OCI-LY1 (cell line): ENCODE measurements around the gene CTNND1.

Experiments used
- H2AFZ ChIP-seq: fragments of 200-600 bp; sonication (generic), shearing (Covaris generic); 2 replicates; pipeline ENCODE4 v1.6.0; 2014; ENCODE audit warnings: antibody characterized with exemption, mild to moderate bottlenecking, low read length
- H3F3A ChIP-seq: fragments of 200-600 bp; sonication (generic), shearing (Covaris generic); 2 replicates; pipeline ENCODE4 v1.6.0; 2014; ENCODE audit warnings: mild to moderate bottlenecking, antibody characterized with exemption, low read length, moderate library complexity; ENCODE audit not compliant: insufficient read depth
- H3K27ac ChIP-seq: fragments of 200-600 bp; sonication (generic); 2 replicates; pipeline ENCODE4 v1.5.1; 2014; ENCODE audit warnings: low read length, mixed run types, mild to moderate bottlenecking, low read depth; ENCODE audit not compliant: poor library complexity, severe bottlenecking
- H3K27me3 ChIP-seq: fragments of 200-600 bp; sonication (generic); 2 replicates; pipeline ENCODE4 v1.6.0; 2014; ENCODE audit warnings: antibody characterized with exemption, mild to moderate bottlenecking, low read length, moderate library complexity; ENCODE audit not compliant: insufficient read depth
- H3K36me3 ChIP-seq: fragments of 200-600 bp; sonication (generic); 2 replicates; pipeline ENCODE4 v1.6.1; 2014; ENCODE audit warnings: mild to moderate bottlenecking, antibody characterized with exemption, low read length, moderate library complexity, mixed read lengths; ENCODE audit not compliant: insufficient read depth
- H3K4me1 ChIP-seq: fragments of 200-600 bp; sonication (generic); 2 replicates; pipeline ENCODE4 v1.5.1; 2014; ENCODE audit warnings: mild to moderate bottlenecking, low read length, moderate library complexity; ENCODE audit not compliant: insufficient read depth, severe bottlenecking
- H3K4me2 ChIP-seq: fragments of 200-600 bp; sonication (generic), shearing (Covaris generic); 2 replicates; pipeline ENCODE4 v1.6.1; 2014; ENCODE audit warnings: low read length
- H3K4me3 ChIP-seq: fragments of 200-600 bp; sonication (generic); 2 replicates; pipeline ENCODE4 v1.5.1; 2014; ENCODE audit warnings: low read length, low read depth, mild to moderate bottlenecking, mixed read lengths; ENCODE audit not compliant: poor library complexity, severe bottlenecking
- H3K79me2 ChIP-seq: fragments of 200-600 bp; shearing (Covaris generic); 2 replicates; pipeline ENCODE4 v1.6.1; 2016; ENCODE audit warnings: mixed run types, low read length, mixed read lengths; ENCODE audit not compliant: insufficient read depth
- H3K9ac ChIP-seq: fragments of 200-600 bp; sonication (generic), shearing (Covaris generic); 2 replicates; pipeline ENCODE4 v1.6.1; 2014; ENCODE audit warnings: mild to moderate bottlenecking, low read length, mixed read lengths
- H3K9me2 ChIP-seq: fragments of 200-600 bp; sonication (generic), shearing (Covaris generic); 2 replicates; pipeline ENCODE4 v1.6.1; 2014; ENCODE audit warnings: low read depth, mild to moderate bottlenecking, low read length, mixed read lengths
- H3K9me3 ChIP-seq: fragments of 200-600 bp; shearing (Covaris generic); 2 replicates; pipeline ENCODE4 v1.6.1; 2014; ENCODE audit warnings: low read length, mixed read lengths
- H4K20me1 ChIP-seq: fragments of 200-600 bp; sonication (generic), shearing (Covaris generic); 2 replicates; pipeline ENCODE4 v1.6.0; 2016; ENCODE audit warnings: mild to moderate bottlenecking, low read length; ENCODE audit not compliant: insufficient read depth
- CTCF ChIP-seq: fragments of 200-600 bp; sonication (generic), shearing (Covaris generic); IDR thresholded peaks from 2 replicates; pipeline ENCODE4 v1.5.1; 2017; ENCODE audit warnings: mild to moderate bottlenecking, antibody characterized with exemption, low read length, moderate library complexity, mixed read lengths
- EZH2 ChIP-seq: fragments of 200-600 bp; sonication (generic), shearing (Covaris generic); IDR thresholded peaks from 2 replicates; pipeline ENCODE4 v1.8.0; 2017; ENCODE audit warnings: borderline replicate concordance, mixed run types, mild to moderate bottlenecking, antibody characterized with exemption, low read length, moderate library complexity, mixed read lengths

CTNND1 gene

GRCh38 chr11:57793351-57794115 is 31.9 kb downstream of the CTNND1 start:
- TF ChIP-seq EZH2 (no peak), CTCF (no peak)
- Histone ChIP-seq H3K4me2 (no peak overlapping the region), H3K9ac (no peak overlapping the region), H3K9me2 (no peaks in the 10 kb centered on the region), H3K27ac (no peak overlapping the region), H4K20me1 (no peaks in the 10 kb centered on the region), H3K4me3 (no peak overlapping the region), H3K27me3 (no peaks in the 10 kb centered on the region), H3K36me3 (peaks cover 5% of the 10 kb centered on the region), H3K4me1 (no peaks in the 10 kb centered on the region), H3K9me3 (no peaks in the 10 kb centered on the region), H2AFZ (no peak overlapping the region), H3F3A (no peaks in the 10 kb centered on the region), H3K79me2 (no peaks in the 10 kb centered on the region)

GRCh38 chr11:57798905-57799559 is 37.4 kb downstream of the CTNND1 start:
- Histone ChIP-seq H3K9me3 (no peaks in the 10 kb centered on the region), H3K27ac (peak overlapping the region; percentile 34), H3K4me2 (no peak overlapping the region), H3K79me2 (no peaks in the 10 kb centered on the region), H2AFZ (no peak overlapping the region), H3K9me2 (no peaks in the 10 kb centered on the region), H3K4me1 (peaks cover 3% of the 10 kb centered on the region), H3F3A (no peaks in the 10 kb centered on the region), H3K36me3 (peaks cover 5% of the 10 kb centered on the region), H3K27me3 (no peaks in the 10 kb centered on the region), H4K20me1 (no peaks in the 10 kb centered on the region), H3K4me3 (no peak overlapping the region), H3K9ac (no peak overlapping the region)
- TF ChIP-seq EZH2, result no peak
- no peak for TF ChIP-seq CTCF

- H3K4me3 ChIP-seq, result no peak overlapping the region
- no peak overlapping the region for H3K9ac ChIP-seq
- no peaks in the 10 kb centered on the region for H3K27me3 ChIP-seq
- H3K4me2 ChIP-seq, result no peak overlapping the region
- no peaks in the 10 kb centered on the region for H3K9me3 ChIP-seq
- H2AFZ ChIP-seq, result peak overlapping the region; percentile 39; the same call in 1 of the 2 replicates
- no peaks in the 10 kb centered on the region for H4K20me1 ChIP-seq
- H3F3A ChIP-seq, result no peaks in the 10 kb centered on the region
- peaks cover 3% of the 10 kb centered on the region for H3K4me1 ChIP-seq
- no peaks in the 10 kb centered on the region for H3K79me2 ChIP-seq
- no peaks in the 10 kb centered on the region for H3K9me2 ChIP-seq
- H3K27ac ChIP-seq, result no peak overlapping the region
- TF ChIP-seq CTCF (peak; percentile 81), EZH2 (no peak)
- peaks cover 5% of the 10 kb centered on the region for H3K36me3 ChIP-seq
Measured at GRCh38 chr11:57800444-57801182, 39.0 kb downstream of the CTNND1 start.
